NCI-H2081 treated with DMSO at 0.1 percent for 48 hours (cell line): ENCODE measurements around the gene NFASC.

Experiments
- DNase-seq: peaks from one replicate; lab custom pipeline; 2025; lab: John Stamatoyannopoulos, UW

The NFASC gene

GRCh38 chr1:204859861-204860267 is 10.8 kb upstream of the NFASC start:
- no peak for DNase-seq

- DNase-seq, result no peak
These were observed 7.6 kb upstream of the NFASC start for GRCh38 chr1:204863024-204863423.

GRCh38 chr1:204863730-204864129 is 6.9 kb upstream of the NFASC start:
- DNase-seq, result no peak

GRCh38 chr1:204866051-204866596 is 4.5 kb upstream of the NFASC start:
- no peak for DNase-seq

- no peak for DNase-seq
These were observed 3.5 kb upstream of the NFASC start for GRCh38 chr1:204867203-204867602.

- no peak for DNase-seq
These were observed 2.9 kb upstream of the NFASC start for GRCh38 chr1:204867666-204868339.

GRCh38 chr1:204868340-204868700 is 2.3 kb upstream of the NFASC start:
- DNase-seq, result no peak

- no peak for DNase-seq
These were observed 1.6 kb upstream of the NFASC start for GRCh38 chr1:204869097-204869496.

GRCh38 chr1:204871405-204872037 is 859 bp downstream of the NFASC start:
- no peak for DNase-seq

- DNase-seq, result no peak
These were observed 1.7 kb downstream of the NFASC start for GRCh38 chr1:204872262-204872881.

GRCh38 chr1:204873176-204873575 is 2.5 kb downstream of the NFASC start:
- DNase-seq, result no peak

GRCh38 chr1:204873714-204874113 is 3.1 kb downstream of the NFASC start:
- no peak for DNase-seq

GRCh38 chr1:204874274-204874673 is 3.6 kb downstream of the NFASC start:
- DNase-seq, result no peak

GRCh38 chr1:204875255-204875654 is 4.6 kb downstream of the NFASC start:
- DNase-seq, result no peak

- no peak for DNase-seq
These were observed 8.1 kb downstream of the NFASC start for GRCh38 chr1:204878621-204879234.

GRCh38 chr1:204879351-204879750 is 8.7 kb downstream of the NFASC start:
- DNase-seq, result no peak

- DNase-seq, result no peak
These were observed 10.2 kb downstream of the NFASC start for GRCh38 chr1:204880906-204881305.

- no peak for DNase-seq
These were observed 11.8 kb downstream of the NFASC start for GRCh38 chr1:204882479-204882878.

- DNase-seq, result no peak
These were observed 12.7 kb downstream of the NFASC start for GRCh38 chr1:204883405-204883804.

GRCh38 chr1:204885288-204885711 is 14.6 kb downstream of the NFASC start:
- no peak for DNase-seq

- no peak for DNase-seq
These were observed 15.1 kb downstream of the NFASC start for GRCh38 chr1:204885790-204886189.

GRCh38 chr1:204887846-204888245 is 17.2 kb downstream of the NFASC start:
- no peak for DNase-seq

- DNase-seq, result no peak
These were observed 17.6 kb downstream of the NFASC start for GRCh38 chr1:204888294-204888693.
